NT2/D1 (cell line): Measurements from ENCODE around the gene CNPY1.

Source experiments
- SUZ12 ChIP-seq: IDR thresholded peaks from 2 replicates; pipeline ENCODE4 v1.6.1; 2011; ENCODE audit not compliant: insufficient read length, insufficient read depth; ENCODE audit errors: extremely low read depth
- YY1 ChIP-seq: IDR thresholded peaks from 2 replicates; pipeline ENCODE4 v1.6.1; 2011; ENCODE audit not compliant: insufficient read length, insufficient read depth
- ZNF274 ChIP-seq: IDR thresholded peaks from 2 replicates; pipeline ENCODE4 v1.6.1; 2011; ENCODE audit warnings: mild to moderate bottlenecking, low read depth, low read length

GRCh38 chr7:155529845-155530244, 16.5 kb downstream of the CNPY1 start:
- no peak for TF ChIP-seq ZNF274
- no peak for TF ChIP-seq SUZ12
- no peak for TF ChIP-seq YY1
